Activated B cell treated with CpG ODN at 0.5 μM for 24 hours (primary cell): ENCODE results near the gene GUCA2A. TPM values are rescaled to one million over a fixed set of nuclear protein-coding genes. Genes with fewer than 3 reads are reported as not detected.

Experiments
- ATAC-seq: fragments of 200-7000 bp; cut with Tn5 transposase; one replicate; pipeline ENCODE4 v1.10.0; 2021; ENCODE audit warnings: low read depth, mild to moderate bottlenecking, moderate library complexity
- CTCF ChIA-PET: fragments of 350-600 bp; sonication (Branson Sonifier 250); formaldehyde crosslinking; loops from one replicate; lab custom pipeline; 2021; ENCODE audit warnings: antibody characterized with exemption; lab: Charles Lee
- POLR2A ChIA-PET: fragments of 350-600 bp; sonication (Branson Sonifier 250); formaldehyde crosslinking; loops from one replicate; lab custom pipeline; 2021; ENCODE audit warnings: antibody characterized with exemption; lab: Charles Lee
- DNase-seq: peaks from one replicate; pipeline ENCODE4 v3.0.0; 2022
- H3K27ac Mint-ChIP-seq: one replicate; pipeline ENCODE4 v1.8.0; 2020; ENCODE audit warnings: mixed read lengths
- H3K27me3 Mint-ChIP-seq: one replicate; pipeline ENCODE4 v1.8.0; 2021; ENCODE audit warnings: mixed read lengths
- H3K36me3 Mint-ChIP-seq: one replicate; pipeline ENCODE4 v1.8.0; 2021; ENCODE audit warnings: low read depth, mixed read lengths
- H3K4me1 Mint-ChIP-seq: one replicate; pipeline ENCODE4 v1.8.0; 2021; ENCODE audit warnings: mixed read lengths
- H3K4me3 Mint-ChIP-seq: one replicate; pipeline ENCODE4 v1.8.0; 2020; ENCODE audit warnings: mild to moderate bottlenecking, mixed read lengths
- H3K9me3 Mint-ChIP-seq: one replicate; pipeline ENCODE4 v1.8.0; 2020; ENCODE audit warnings: mixed read lengths
- CTCF ChIP-seq: fragments of 200-600 bp; IDR thresholded peaks from one replicate; pipeline ENCODE4 v1.8.0; 2022; ENCODE audit warnings: antibody characterized with exemption, mild to moderate bottlenecking
- intact Hi-C: fragments of 100-400 bp; cut with micrococcal nuclease; formaldehyde crosslinking; loops from one replicate; pipeline ENCODE4 v1.15.1; 2024
- total RNA-seq: library from RNA; stranded (reverse); gene quantifications from 2 replicates; pipeline ENCODE4 v1.2.3, GENCODE V29; 2022

Gene GUCA2A
- total RNA-seq, 1 donor from 2014 or later: not detected

GRCh38 chr1:42135426-42135825 lies 29.1 kb downstream of the GUCA2A start:
- no peak for ATAC-seq
- no peaks in the 10 kb centered on the region for H3K9me3 Mint-ChIP-seq
- no peak overlapping the region for H3K27ac Mint-ChIP-seq
- no peak overlapping the region for H3K4me3 Mint-ChIP-seq
- CTCF ChIA-PET: no interaction called here
- intact Hi-C loops: no loop called here
- peaks cover 4% of the 10 kb centered on the region for H3K27me3 Mint-ChIP-seq
- POLR2A ChIA-PET: no interaction called here
- no peak for DNase-seq
- H3K36me3 Mint-ChIP-seq: no peaks in the 10 kb centered on the region
- TF ChIP-seq CTCF: no peak
- no peaks in the 10 kb centered on the region for H3K4me1 Mint-ChIP-seq

- CTCF ChIA-PET: interaction anchor here (1.5 kb wide), 1 partner anchor 40 kb away, joined by 3 read pairs; no protein-coding TSS in a partner anchor
- Mint-ChIP-seq H3K4me3 (no peak overlapping the region), H3K36me3 (no peaks in the 10 kb centered on the region), H3K4me1 (no peaks in the 10 kb centered on the region), H3K27ac (no peak overlapping the region), H3K9me3 (no peaks in the 10 kb centered on the region), H3K27me3 (peaks cover 9% of the 10 kb centered on the region)
- no peak for TF ChIP-seq CTCF
- POLR2A ChIA-PET: no interaction called here
- ATAC-seq (no peak), DNase-seq (no peak)
- intact Hi-C loops: no loop called here
Measured at GRCh38 chr1:42133809-42134526, 30.6 kb downstream of the GUCA2A start.

GRCh38 chr1:42133390-42133789 lies 31.2 kb downstream of the GUCA2A start:
- intact Hi-C loops: no loop called here
- no peak for DNase-seq
- Mint-ChIP-seq H3K9me3 (no peaks in the 10 kb centered on the region), H3K27me3 (peaks cover 10% of the 10 kb centered on the region), H3K27ac (no peak overlapping the region), H3K4me3 (no peak overlapping the region), H3K36me3 (no peaks in the 10 kb centered on the region), H3K4me1 (no peaks in the 10 kb centered on the region)
- ChIA-PET CTCF (interaction anchor here (1.5 kb wide), 1 partner anchor 40 kb away, joined by 3 read pairs; no protein-coding TSS in a partner anchor), POLR2A (no interaction called here)
- ATAC-seq: no peak
- no peak for TF ChIP-seq CTCF

GRCh38 chr1:42130061-42130660 lies 34.4 kb downstream of the GUCA2A start:
- no peaks in the 10 kb centered on the region for H3K9me3 Mint-ChIP-seq
- no peaks in the 10 kb centered on the region for H3K36me3 Mint-ChIP-seq
- H3K4me1 Mint-ChIP-seq: no peaks in the 10 kb centered on the region
- no peak for DNase-seq
- intact Hi-C loops: no loop called here
- no peak for ATAC-seq
- ChIA-PET CTCF (no interaction called here), POLR2A (no interaction called here)
- no peak overlapping the region for H3K4me3 Mint-ChIP-seq
- no peak overlapping the region for H3K27ac Mint-ChIP-seq
- TF ChIP-seq CTCF: no peak
- H3K27me3 Mint-ChIP-seq: peaks cover 8% of the 10 kb centered on the region

- CTCF ChIA-PET: no interaction called here
- intact Hi-C loops: no loop called here
Measured at GRCh38 chr1:42128964-42129363, 35.6 kb downstream of the GUCA2A start.

More at GRCh38 chr1:42128964-42129363, 35.6 kb downstream of the GUCA2A start:
- H3K27me3 Mint-ChIP-seq: peaks cover 8% of the 10 kb centered on the region
- no peaks in the 10 kb centered on the region for H3K9me3 Mint-ChIP-seq
- H3K27ac Mint-ChIP-seq: no peak overlapping the region
- ATAC-seq (no peak), DNase-seq (no peak)
- H3K4me3 Mint-ChIP-seq: no peak overlapping the region
- POLR2A ChIA-PET: no interaction called here
- no peaks in the 10 kb centered on the region for H3K36me3 Mint-ChIP-seq
- no peaks in the 10 kb centered on the region for H3K4me1 Mint-ChIP-seq
- TF ChIP-seq CTCF: no peak
